HL-60/S4 treated with retinoic acid at 250 ng/mL for 4 days and 3 days (cell line): ENCODE results near the gene CLCA1.

Source experiments
- in situ Hi-C: fragments of 300-500 bp; cut with MboI; formaldehyde crosslinking; loops from 2 replicates; pipeline ENCODE4 v1.7.0; 2022; ENCODE audit warnings: low sequenced_read_pairs

CLCA1 gene

DNA sequence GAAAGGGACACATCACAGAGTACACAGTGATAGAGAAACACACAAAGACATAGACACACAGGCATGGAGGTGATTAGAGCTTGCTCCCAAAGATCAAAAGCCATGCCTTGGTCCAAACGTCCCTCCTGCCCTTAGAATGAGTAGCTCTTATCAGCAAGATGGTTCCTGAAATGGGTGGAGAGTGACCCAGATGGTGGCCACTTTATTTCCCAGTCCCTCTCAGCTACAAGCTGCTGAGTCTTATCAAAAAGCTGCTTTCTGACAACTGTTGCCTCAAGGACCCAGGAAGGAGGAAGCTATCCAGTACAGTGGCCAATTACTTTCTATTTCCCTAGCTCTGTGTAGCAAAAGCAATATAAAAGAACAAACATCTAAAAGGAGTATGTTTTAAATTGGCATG is 7.7 kb upstream of the CLCA1 start:
- in situ Hi-C loops: no loop called here

DNA sequence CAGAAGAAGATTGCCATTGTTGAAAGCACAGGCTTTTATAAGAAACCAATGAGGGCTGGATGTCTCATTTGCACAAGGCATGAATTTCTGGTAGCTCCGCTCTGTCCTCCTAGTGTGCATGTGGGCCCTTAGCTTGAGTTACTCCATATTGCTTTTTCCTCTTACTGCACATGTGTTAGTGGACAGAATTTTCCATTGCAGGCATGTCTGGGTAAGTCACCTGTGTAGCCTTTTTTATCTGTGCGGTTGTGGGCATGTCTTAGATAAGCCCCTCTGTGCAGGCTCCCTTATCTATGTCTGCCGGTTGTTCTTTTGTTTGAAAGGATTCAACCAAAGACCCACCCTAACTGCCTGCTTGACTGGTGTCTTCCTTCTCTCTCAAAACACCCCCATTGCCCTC is 7.2 kb upstream of the CLCA1 start:
- in situ Hi-C loops: no loop called here

DNA sequence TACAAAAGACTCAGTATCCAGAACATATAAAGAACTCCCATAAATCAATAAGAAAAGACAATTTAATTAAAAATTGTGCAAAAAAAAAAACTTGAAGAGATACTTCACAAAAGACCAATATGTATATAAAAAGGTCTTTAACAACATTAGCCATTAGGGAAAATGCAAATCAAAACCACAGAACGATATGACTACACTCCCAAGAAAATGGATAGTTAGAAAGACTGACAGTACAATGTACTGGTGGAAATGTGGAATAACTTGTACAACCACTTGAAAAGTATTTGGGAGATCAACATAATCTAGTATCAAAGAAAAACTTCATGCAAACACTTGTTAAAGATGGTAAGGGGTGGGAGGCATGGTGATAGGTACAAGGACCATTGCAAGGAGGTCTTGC is 3.9 kb upstream of the CLCA1 start:
- in situ Hi-C loops: no loop called here

GRCh38 chr1:86466109-86466844 is 2.5 kb upstream of the CLCA1 start:
- in situ Hi-C loops: no loop called here

GRCh38 chr1:86466986-86467385 is 1.7 kb upstream of the CLCA1 start:
- in situ Hi-C loops: no loop called here

GRCh38 chr1:86470859-86471258 is 2.1 kb downstream of the CLCA1 start:
- in situ Hi-C loops: no loop called here

- in situ Hi-C loops: no loop called here
Measured at GRCh38 chr1:86471291-86471690, 2.6 kb downstream of the CLCA1 start.

- in situ Hi-C loops: no loop called here
Measured at GRCh38 chr1:86472152-86472551, 3.4 kb downstream of the CLCA1 start.

DNA sequence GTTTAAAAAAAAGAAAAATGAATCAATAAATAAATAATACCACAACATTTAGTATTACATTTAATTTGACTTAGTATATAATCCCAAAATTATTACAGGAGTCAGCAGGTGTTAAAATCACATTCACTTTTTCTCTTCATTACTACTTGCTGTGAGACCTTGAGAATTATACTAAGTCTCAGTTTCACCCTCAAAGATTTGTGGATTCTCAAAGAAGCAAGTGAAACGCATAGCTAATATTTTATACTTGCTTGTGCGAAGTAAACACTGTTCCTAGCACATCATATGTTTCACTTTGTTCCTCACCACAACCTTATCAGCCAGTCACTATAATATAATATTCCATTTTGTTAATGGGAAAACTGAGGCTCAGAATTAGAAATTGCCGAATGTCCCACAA is 4.0 kb downstream of the CLCA1 start:
- in situ Hi-C loops: no loop called here

DNA sequence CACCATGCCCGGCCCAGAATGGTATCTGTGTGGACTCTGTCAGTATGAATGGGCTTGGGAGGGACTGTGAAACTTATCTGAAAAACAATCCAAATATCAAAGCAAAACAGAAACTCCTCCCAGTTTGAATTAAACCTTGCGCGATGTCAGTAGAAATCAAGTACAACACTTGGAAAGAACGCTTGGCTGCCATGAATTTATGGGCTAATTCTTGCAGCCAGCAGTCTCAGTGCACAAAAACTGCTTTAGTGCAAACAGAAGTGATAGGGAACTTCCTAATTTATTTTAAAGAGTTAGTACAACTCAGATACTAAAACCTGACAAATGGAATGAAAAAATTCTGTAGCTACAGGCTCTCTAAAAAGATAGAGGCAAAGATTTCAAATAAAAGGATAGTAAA is 8.5 kb downstream of the CLCA1 start:
- in situ Hi-C loops: no loop called here

GRCh38 chr1:86477682-86478081 is 9.0 kb downstream of the CLCA1 start:
- in situ Hi-C loops: no loop called here

DNA sequence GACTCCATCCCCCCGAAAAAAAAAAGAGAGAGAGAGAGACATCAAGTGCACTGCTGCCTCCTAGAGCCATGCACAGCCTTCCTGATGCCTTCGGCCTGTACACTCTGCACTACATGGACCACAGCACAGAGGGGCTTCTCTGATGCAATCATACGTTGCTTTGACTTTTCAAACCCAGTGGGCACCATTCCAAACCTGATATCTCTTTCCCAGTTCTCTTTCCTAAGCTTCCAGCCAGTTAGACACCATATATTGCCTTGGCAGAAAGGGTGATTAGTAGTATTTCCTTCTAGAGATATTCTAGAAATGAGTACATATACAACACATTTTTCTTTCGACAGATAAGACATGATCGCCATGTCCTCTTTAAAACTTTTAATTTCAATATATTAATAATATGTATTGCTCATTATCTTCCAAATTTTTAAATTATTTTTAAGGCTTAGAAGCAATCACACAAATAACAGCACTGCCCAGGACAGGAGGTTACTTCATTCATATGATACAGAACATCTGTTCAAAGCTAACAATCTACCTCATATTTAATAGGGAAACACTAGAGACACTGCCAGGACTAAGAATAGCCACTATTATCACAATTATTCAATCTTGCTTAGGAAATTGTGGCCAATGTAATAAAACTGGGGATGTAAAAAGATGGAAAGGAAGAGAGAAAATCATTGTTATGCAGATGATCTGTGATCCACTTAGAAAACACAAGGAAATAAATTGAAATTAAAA is 9.9 kb downstream of the CLCA1 start:
- in situ Hi-C loops: no loop called here

GRCh38 chr1:86481966-86482365 is 13.2 kb downstream of the CLCA1 start:
- in situ Hi-C loops: no loop called here

DNA sequence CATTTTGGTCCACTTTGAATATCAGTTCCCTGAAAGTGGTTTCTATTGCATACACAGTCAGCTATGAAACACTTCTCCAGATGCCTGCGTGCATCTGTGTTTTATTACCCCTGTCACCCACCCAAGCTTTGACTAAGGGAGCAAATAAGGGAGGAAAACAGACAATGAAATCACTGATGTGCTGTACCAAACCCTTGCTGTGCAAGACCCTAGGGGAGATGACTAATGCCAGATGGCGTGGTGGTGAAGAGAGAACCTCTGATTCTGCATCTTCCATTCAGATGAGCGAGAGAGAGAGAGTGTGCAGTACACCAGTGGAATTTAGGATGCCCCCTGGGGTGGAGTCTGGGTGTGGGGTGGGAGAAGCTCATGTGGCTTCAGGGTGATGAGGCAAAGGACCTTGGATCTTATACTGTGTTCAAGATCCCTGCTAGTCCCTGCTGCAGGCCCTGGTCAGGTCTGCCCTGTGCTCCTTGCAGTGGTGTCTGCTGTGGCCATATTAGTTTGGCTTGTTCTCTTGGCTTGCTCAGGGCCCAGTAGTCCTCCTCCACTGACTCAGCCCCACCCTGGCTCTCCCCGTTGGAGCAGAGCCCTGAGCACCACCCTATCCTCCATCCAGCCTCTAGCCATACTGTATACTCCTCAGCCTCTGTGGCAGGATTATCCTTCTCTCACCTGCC is 18.5 kb downstream of the CLCA1 start:
- in situ Hi-C loops: no loop called here

- in situ Hi-C loops: no loop called here
Measured at GRCh38 chr1:86487811-86488141, 19.0 kb downstream of the CLCA1 start.

- in situ Hi-C loops: no loop called here
Measured at GRCh38 chr1:86489242-86489878, 20.6 kb downstream of the CLCA1 start.

- in situ Hi-C loops: no loop called here
Measured at GRCh38 chr1:86491171-86491950, 22.6 kb downstream of the CLCA1 start.

DNA sequence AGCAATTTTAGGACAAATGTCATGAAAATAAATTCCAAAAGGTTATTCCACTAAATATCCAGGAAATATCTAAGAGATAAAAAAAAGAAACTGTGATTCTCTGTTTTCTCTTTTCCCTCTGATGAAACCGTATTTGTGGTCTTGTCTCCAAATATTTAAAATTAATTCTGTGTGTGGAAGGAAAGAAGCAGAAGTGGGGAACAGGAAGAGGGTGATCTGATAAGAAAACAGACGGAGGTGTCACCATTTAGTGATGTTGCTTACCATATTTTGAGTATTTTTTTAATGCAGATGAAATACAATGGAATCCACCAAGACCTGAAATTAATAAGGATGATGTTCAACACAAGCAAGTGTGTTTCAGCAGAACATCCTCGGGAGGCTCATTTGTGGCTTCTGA is 29.6 kb downstream of the CLCA1 start:
- in situ Hi-C loops: no loop called here

- in situ Hi-C loops: no loop called here
Measured at GRCh38 chr1:86499987-86500593, 31.4 kb downstream of the CLCA1 start.

DNA sequence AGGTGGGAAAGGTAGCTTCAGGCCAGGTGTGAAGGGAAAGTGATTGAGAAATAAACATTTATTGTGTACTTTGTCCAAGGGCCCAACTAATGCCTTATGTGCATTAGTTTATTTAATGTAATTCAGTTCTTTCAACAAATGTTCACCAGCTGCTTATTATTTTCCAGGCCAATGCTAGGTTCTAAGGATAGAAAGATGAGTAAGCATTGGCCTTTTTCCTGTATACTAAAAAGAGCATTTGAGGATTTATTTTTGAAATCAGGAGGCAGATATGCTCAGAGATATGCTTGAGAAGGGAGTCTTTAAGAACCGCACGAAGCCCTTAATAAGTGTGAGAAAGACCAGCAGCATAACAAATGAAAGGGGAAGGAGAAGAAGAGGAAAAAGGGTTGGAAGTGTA is 32.0 kb downstream of the CLCA1 start:
- in situ Hi-C loops: no loop called here
